Chondrocyte (in vitro differentiated cells): ENCODE results near the gene UNKL. TPM values are rescaled to one million over a fixed set of nuclear protein-coding genes. Genes with fewer than 3 reads are reported as not detected.

Experiments used
- DNase-seq: peaks from one replicate; pipeline ENCODE4 v3.0.0; 2021; ENCODE audit warnings: mixed read lengths, low spot score
- H3K27ac Mint-ChIP-seq: one replicate; pipeline ENCODE4 v1.8.0; 2021; ENCODE audit warnings: mild to moderate bottlenecking, moderate library complexity, mixed read lengths; ENCODE audit not compliant: unreplicated experiment
- H3K27me3 Mint-ChIP-seq: 2 replicates; pipeline ENCODE4 v1.8.0; 2021; ENCODE audit warnings: low read depth, mixed read lengths
- H3K36me3 Mint-ChIP-seq: 2 replicates; pipeline ENCODE4 v1.8.0; 2021; ENCODE audit warnings: low read depth, mixed read lengths
- H3K4me1 Mint-ChIP-seq: 2 replicates; pipeline ENCODE4 v1.8.0; 2021; ENCODE audit warnings: low read depth, mild to moderate bottlenecking, mixed read lengths
- H3K4me3 Mint-ChIP-seq: one replicate; pipeline ENCODE4 v1.8.0; 2021; ENCODE audit warnings: mild to moderate bottlenecking, moderate library complexity, mixed read lengths; ENCODE audit not compliant: unreplicated experiment
- H3K9me3 Mint-ChIP-seq: 2 replicates; pipeline ENCODE4 v1.8.0; 2021; ENCODE audit warnings: low read depth, mixed read lengths
- CTCF ChIP-seq: fragments of 200-600 bp; sonication (generic); IDR thresholded peaks from 2 replicates; pipeline ENCODE4 v1.5.0; 2021; ENCODE audit warnings: antibody characterized with exemption, mild to moderate bottlenecking, moderate library complexity
- total RNA-seq: library from RNA; stranded (reverse); gene quantifications from 3 replicates; pipeline ENCODE4 v1.2.1, GENCODE V29; 2021

The UNKL gene
- total RNA-seq, 1 donor from 2014 or later, result 12.6 TPM

DNA sequence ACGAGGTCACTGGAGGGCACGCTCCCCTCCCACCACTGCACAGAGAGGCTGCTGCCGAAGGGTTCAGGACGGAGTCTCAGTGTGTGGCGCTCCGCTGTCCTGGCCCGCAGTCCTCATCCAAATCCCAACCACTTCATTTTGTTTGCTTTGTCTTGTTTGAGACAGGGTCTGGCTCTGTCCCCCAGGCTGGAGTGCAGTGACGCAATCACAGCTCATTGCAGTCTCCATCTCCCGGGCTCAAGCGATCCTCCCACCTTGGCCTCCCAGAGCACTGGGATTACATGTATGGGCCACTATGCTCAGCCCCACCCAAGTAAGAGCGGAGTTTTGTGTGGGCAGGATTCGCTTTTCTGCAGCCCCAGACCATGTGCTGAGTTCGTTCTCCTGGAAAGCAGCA, 12.7 kb downstream of the UNKL start:
- DNase-seq, result no peak
- no peak overlapping the region for H3K4me3 Mint-ChIP-seq
- no peaks in the 10 kb centered on the region for H3K9me3 Mint-ChIP-seq
- TF ChIP-seq CTCF, result no peak
- H3K27me3 Mint-ChIP-seq, result no peaks in the 10 kb centered on the region
- peaks cover 6% of the 10 kb centered on the region for H3K36me3 Mint-ChIP-seq
- no peak overlapping the region for H3K27ac Mint-ChIP-seq
- no peaks in the 10 kb centered on the region for H3K4me1 Mint-ChIP-seq

- Mint-ChIP-seq H3K4me1 (no peaks in the 10 kb centered on the region), H3K9me3 (no peaks in the 10 kb centered on the region), H3K27ac (no peak overlapping the region), H3K36me3 (peaks cover 6% of the 10 kb centered on the region), H3K27me3 (no peaks in the 10 kb centered on the region), H3K4me3 (no peak overlapping the region)
- TF ChIP-seq CTCF, result no peak
- DNase-seq, result no peak
Observed at GRCh38 chr16:1401061-1401757, 13.3 kb downstream of the UNKL start.

DNA sequence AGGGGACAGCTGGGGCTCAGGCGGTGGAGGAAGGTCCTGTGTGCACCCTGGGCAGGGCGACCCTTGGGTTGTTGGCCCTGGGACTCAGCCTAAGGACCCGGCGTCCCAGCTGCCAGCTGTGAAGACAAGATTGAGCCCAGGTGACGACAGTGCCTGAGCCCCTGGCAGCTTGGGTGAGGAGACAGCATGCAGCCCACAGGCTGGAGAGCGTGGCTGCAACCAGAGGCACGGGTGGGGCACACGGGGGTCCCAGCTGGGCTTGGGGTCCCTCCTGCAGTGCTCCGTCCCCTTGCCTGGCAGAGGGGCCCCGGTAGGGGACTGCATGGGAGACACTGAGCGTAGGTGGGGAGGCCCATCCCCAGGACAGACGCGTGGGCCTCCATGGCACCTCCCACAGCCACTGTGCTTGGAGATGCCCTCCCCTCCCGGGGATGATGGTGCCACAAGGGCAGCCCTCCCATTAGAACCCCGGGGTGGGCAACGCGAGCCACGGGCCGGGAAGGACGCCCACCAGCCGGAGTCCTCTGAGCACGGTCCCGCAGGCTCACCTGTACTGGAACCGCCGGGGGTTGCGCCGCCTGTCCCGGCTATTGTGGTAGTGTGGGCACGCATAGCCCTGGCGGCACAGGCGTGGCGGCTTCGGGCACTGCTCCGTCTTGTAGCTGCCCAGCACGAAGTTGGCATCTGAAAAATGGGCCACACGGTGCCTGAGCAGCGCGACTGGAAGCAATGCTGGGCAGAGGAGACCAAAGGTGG, 15.5 kb downstream of the UNKL start:
- H3K36me3 Mint-ChIP-seq, result peaks cover 6% of the 10 kb centered on the region
- no peaks in the 10 kb centered on the region for H3K4me1 Mint-ChIP-seq
- H3K4me3 Mint-ChIP-seq, result no peak overlapping the region
- no peaks in the 10 kb centered on the region for H3K9me3 Mint-ChIP-seq
- H3K27ac Mint-ChIP-seq, result no peak overlapping the region
- H3K27me3 Mint-ChIP-seq, result no peaks in the 10 kb centered on the region
- DNase-seq, result no peak
- TF ChIP-seq CTCF, result no peak

DNA sequence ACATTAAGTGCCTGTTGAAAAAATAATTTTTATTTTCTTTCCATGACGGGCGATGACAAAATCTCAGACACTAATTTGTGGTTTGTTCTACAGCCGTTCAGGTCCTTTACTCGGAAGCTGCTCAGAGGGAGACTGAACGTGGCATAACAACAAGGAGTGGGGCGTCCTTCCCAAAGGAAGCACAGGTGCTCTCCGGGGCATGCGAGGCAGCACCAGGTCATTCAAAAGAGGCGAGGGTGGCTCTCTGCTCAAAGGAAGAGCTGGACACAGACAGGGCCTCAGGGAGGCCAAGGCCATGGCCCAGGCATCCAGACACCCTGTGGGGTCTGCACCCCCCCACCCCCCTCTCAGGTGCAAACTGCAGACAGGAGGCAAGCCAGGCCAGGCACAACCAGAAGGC, 16.2 kb downstream of the UNKL start:
- no peaks in the 10 kb centered on the region for H3K4me1 Mint-ChIP-seq
- no peak for DNase-seq
- H3K4me3 Mint-ChIP-seq, result no peak overlapping the region
- peaks cover 6% of the 10 kb centered on the region for H3K36me3 Mint-ChIP-seq
- H3K27ac Mint-ChIP-seq, result no peak overlapping the region
- H3K9me3 Mint-ChIP-seq, result no peaks in the 10 kb centered on the region
- no peak for TF ChIP-seq CTCF
- H3K27me3 Mint-ChIP-seq, result no peaks in the 10 kb centered on the region

DNA sequence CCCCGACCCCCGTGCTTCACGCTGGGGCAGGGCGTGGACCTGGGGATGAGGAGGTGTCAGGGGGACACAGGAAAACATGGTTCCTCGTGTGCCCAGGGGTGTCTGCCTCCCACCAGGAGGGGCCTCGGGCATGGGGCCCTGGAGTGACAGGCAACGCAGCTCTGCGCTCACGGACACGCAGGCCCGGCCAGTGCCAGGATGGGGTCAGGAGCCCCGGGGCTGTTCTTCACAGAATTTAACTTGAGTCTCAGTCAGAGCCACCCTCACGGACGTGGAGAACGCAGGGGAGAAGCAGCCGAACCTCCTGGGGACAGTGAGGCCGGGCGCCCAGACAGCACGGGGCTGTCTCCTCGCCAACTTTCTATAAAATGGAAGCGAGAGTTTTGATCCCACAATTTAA, 16.7 kb downstream of the UNKL start:
- no peak for DNase-seq
- Mint-ChIP-seq H3K4me3 (no peak overlapping the region), H3K9me3 (no peaks in the 10 kb centered on the region), H3K27ac (no peak overlapping the region), H3K36me3 (peaks cover 6% of the 10 kb centered on the region), H3K4me1 (no peaks in the 10 kb centered on the region), H3K27me3 (no peaks in the 10 kb centered on the region)
- no peak for TF ChIP-seq CTCF
